Mucosa of stomach (tissue), 1 donor: ENCODE data around the gene FCN1.

ENCODE experiments used
- H3K27me3 ChIP-seq: one replicate; pipeline ENCODE4 v1.7.0; 2013; ENCODE audit warnings: mild to moderate bottlenecking, low read length; ENCODE audit not compliant: control insufficient read depth, insufficient read depth
- H3K36me3 ChIP-seq: one replicate; pipeline ENCODE4 v1.7.0; 2013; ENCODE audit warnings: low read length; ENCODE audit not compliant: control insufficient read depth, insufficient read depth
- H3K4me1 ChIP-seq: one replicate; pipeline ENCODE4 v1.7.0; 2013; ENCODE audit warnings: mild to moderate bottlenecking, low read length; ENCODE audit not compliant: control insufficient read depth, insufficient read depth
- H3K4me3 ChIP-seq: one replicate; pipeline ENCODE4 v1.7.0; 2013; ENCODE audit warnings: low read length
- H3K9ac ChIP-seq: one replicate; pipeline ENCODE4 v1.7.0; 2013; ENCODE audit warnings: mild to moderate bottlenecking, low read length, moderate library complexity
- H3K9me3 ChIP-seq: one replicate; pipeline ENCODE4 v1.7.0; 2013; ENCODE audit warnings: mild to moderate bottlenecking, low read length, moderate library complexity; ENCODE audit not compliant: control insufficient read depth
- donor health status: Pancreatic carcinoma.

FCN1 gene

DNA sequence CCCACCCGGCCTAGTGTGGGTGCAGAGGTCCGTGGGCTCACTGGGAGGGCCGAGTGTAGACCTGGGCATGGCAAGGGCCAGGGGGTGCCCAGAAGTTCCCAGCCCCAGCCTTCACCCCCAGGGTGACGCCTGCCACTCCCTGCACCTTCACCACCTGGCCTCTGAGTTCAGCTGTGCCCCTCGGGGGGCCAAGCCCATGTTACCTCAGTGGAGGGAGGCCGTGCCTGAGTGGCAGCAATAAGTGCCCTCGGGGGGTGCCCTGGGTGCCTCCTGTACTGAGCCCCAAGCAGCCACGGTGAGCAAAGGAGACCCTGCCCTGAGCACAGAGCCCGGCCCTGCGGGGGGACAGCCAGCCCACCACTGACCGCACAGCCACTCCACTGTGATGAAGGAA, 47.4 kb downstream of the FCN1 start:
- Histone ChIP-seq H3K36me3 (no peaks in the 10 kb centered on the region), H3K4me1 (no peaks in the 10 kb centered on the region), H3K27me3 (no peaks in the 10 kb centered on the region), H3K9me3 (no peaks in the 10 kb centered on the region), H3K9ac (no peak overlapping the region), H3K4me3 (no peak overlapping the region)

DNA sequence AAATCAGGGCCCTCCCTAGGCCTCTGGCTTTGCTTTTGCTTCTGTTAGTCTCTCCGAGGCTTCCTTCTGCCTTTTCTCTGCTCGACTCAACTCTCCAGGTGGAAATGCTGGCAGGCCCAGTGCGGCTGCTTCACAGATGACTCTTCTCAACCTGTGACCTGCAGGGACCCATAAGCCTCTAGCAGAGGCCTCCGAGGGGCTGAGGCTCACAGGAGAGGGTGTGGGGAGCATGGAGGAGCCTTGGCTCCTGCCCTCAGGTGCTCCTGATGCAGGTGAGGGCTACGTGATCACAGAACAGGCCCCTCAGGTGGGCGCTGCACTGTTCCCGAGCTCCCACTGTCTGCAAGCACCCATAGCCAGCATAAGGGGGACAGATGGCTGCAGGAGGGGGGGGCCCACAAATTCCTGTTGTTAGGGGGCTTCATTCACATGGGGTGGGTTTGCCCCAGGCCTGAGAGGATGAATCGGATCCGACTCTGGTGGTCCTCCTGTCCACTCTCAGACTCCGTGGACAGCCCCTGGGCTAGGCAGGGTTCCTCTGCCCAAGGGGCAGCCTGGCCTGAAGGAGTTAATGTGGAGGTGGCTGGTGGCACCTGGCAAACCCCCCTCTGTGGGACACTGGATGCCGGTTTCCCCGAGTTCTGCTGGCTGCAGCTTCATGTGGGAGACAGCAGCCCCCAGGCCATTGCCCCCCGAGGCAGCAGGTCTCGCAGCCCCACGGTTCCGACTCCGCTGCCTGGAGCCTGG, 48.0 kb downstream of the FCN1 start:
- Histone ChIP-seq H3K4me1 (no peaks in the 10 kb centered on the region), H3K27me3 (no peaks in the 10 kb centered on the region), H3K9ac (no peak overlapping the region), H3K4me3 (no peak overlapping the region), H3K36me3 (no peaks in the 10 kb centered on the region), H3K9me3 (no peaks in the 10 kb centered on the region)

DNA sequence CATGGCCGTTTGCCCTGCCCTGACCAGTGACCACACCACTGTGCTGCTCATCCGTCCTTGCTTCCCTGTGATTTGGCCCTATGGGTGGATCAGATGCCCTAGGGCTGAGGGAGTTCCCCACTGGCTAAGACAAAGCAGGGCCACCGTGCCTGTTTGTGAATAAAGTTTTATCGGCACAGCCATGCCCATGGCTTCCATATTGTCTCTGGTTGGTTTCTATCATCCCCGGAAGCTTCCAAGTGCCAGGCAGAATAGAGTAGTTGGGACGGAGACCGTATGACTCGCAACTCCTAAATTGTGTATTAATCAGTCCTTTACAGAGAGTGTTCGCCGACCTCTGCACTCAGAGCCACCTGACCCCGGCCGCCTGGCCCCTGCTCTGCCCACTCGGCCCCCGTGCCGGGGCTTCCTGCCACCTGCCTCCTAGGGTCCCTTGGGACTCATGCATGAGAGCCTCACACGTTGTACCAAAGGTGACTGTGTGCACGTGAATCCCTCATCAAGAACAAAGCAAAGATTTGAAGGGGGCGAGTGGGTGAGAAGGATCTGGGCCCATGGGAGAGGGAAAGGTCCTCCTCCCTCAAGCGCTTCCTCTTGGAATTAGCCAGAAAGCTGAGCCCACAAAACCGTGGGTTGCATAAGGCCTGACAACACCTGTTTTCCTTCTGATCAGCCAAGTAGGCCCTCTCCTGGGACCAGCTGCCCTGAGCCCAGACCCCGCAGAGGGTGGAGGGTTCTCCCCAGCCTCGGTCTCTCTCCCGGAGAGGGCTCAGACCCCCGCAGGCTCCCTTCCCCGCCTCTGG, 48.8 kb downstream of the FCN1 start:
- Histone ChIP-seq H3K9me3 (no peaks in the 10 kb centered on the region), H3K4me3 (no peak overlapping the region), H3K4me1 (no peaks in the 10 kb centered on the region), H3K36me3 (no peaks in the 10 kb centered on the region), H3K9ac (no peak overlapping the region), H3K27me3 (no peaks in the 10 kb centered on the region)

DNA sequence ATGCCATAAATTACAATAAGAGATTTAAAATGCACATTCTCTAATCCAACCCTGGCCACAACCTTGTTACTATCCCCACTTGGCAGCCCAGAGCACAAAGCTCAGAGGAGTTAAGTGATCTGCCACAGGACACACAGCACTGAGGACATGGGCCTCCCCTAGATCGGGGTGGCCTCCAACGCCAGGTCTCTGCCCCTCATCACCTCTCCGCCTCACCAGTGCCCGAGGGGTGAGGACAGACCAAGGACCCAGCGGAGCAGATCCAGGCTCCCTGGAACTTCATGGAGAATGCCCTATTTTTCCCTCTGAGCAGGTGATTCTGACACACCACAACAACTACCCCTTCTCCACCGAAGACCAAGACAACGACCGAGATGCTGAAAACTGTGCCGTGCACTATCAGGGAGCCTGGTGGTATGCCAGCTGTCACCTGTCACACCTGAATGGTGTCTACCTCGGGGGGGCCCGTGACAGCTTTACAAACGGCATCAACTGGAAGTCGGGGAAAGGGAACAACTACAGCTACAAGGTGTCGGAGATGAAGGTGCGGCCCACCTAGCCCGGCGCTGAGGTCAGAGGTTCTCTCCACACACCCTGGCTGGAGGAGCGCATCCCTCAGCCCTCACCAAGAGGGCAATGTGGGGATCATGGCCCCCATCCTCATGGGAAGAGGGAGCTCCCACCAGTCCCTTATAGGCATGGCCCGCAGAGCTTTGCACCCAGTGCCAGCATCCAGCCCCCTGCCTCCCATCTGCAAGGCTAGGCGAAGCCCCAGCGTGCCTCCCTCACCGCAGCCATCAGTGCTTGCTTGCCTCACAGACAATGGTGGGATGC, 49.6 kb downstream of the FCN1 start:
- Histone ChIP-seq H3K4me3 (no peak overlapping the region), H3K4me1 (no peaks in the 10 kb centered on the region), H3K27me3 (no peaks in the 10 kb centered on the region), H3K36me3 (no peaks in the 10 kb centered on the region), H3K9ac (no peak overlapping the region), H3K9me3 (no peaks in the 10 kb centered on the region)

GRCh38 chr9:134864821-134865190, 52.9 kb downstream of the FCN1 start:
- H3K36me3 ChIP-seq = no peaks in the 10 kb centered on the region
- H3K4me3 ChIP-seq = no peak overlapping the region
- no peak overlapping the region for H3K9ac ChIP-seq
- H3K27me3 ChIP-seq = no peaks in the 10 kb centered on the region
- no peaks in the 10 kb centered on the region for H3K9me3 ChIP-seq
- no peaks in the 10 kb centered on the region for H3K4me1 ChIP-seq

GRCh38 chr9:134863941-134864820, 53.5 kb downstream of the FCN1 start:
- H3K9me3 ChIP-seq = no peaks in the 10 kb centered on the region
- H3K4me1 ChIP-seq = no peaks in the 10 kb centered on the region
- no peak overlapping the region for H3K4me3 ChIP-seq
- H3K9ac ChIP-seq = no peak overlapping the region
- H3K27me3 ChIP-seq = no peaks in the 10 kb centered on the region
- H3K36me3 ChIP-seq = no peaks in the 10 kb centered on the region

GRCh38 chr9:134863306-134863902, 54.3 kb downstream of the FCN1 start:
- no peaks in the 10 kb centered on the region for H3K9me3 ChIP-seq
- no peaks in the 10 kb centered on the region for H3K27me3 ChIP-seq
- H3K4me1 ChIP-seq = no peaks in the 10 kb centered on the region
- no peak overlapping the region for H3K4me3 ChIP-seq
- H3K36me3 ChIP-seq = no peaks in the 10 kb centered on the region
- H3K9ac ChIP-seq = no peak overlapping the region

DNA sequence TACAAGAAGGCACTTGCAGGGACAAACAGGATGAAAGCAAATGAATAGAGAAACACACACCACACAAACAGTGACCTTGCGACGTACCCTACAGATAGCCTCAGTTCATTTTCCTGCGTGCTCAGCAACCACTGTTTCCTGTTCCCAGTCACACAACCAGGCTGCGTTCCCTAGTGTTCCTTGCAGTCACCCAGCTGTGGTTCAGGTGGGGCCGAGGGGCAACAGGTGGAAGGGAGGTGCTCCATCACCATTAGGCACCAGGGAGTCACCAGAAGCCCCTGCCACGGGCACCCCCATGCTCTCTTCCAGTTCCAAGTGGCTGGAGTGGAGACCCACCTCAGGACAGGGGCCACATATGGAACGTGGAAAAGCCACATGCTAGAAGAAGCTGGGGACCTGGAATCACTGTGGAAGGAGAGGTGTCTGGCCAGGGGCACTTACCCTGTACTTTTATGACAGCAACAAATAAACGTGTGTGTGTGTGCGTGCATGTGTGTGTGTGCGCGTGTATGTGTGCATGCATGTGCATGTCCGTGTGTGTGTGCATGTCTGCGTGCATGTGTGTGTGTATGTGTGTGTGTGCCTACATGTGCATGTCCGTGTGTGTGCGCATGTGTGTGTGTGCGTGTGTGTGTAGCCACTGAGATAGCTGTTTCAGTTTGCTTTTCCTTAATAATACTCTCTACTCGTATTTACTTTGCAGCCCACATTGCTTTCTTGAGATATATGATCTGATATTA, 55.9 kb downstream of the FCN1 start:
- no peaks in the 10 kb centered on the region for H3K27me3 ChIP-seq
- H3K9ac ChIP-seq = no peak overlapping the region
- no peak overlapping the region for H3K4me3 ChIP-seq
- H3K9me3 ChIP-seq = no peaks in the 10 kb centered on the region
- no peaks in the 10 kb centered on the region for H3K4me1 ChIP-seq
- no peaks in the 10 kb centered on the region for H3K36me3 ChIP-seq

GRCh38 chr9:134860510-134860909, 57.2 kb downstream of the FCN1 start:
- no peaks in the 10 kb centered on the region for H3K27me3 ChIP-seq

DNA sequence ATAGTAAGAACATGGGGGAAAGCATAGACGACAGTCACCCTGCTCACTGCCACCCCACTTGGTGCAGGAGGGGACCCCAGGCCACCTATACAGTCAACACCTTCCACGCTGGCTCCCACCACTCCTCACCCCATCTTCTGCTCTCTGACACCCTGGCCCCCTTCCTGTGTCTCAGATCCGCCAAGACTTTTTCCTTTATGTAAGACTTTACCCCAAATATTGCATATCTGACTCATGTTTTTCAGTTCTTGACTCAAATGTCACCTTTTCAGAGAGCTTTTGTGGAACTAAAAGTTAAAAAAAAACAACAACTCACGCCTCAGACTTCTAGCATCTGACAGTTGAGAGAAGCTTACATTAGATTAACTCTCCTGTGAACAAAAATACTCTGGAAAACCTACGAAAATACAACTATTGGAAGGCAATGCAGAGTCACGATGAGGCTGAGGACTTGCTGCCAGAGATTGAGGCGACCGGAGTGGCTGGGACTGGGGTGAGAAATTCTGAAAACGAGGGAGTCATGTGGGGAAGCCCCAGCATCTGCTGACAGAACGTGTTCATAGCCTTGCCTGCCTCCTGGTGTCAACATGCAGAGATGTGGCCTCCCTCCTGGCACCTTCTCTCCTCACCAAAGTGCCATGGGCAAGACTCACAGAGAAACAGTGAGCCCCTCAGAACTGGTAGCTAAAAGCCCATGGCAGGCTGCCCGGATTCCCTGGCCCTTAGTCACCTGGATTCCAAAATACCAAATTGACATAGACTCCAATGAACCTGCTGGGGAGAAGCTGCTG, 59.5 kb downstream of the FCN1 start:
- no peaks in the 10 kb centered on the region for H3K27me3 ChIP-seq
- H3K36me3 ChIP-seq = no peaks in the 10 kb centered on the region

More at GRCh38 chr9:134860510-134860909, 57.2 kb downstream of the FCN1 start:
- no peak overlapping the region for H3K4me3 ChIP-seq
- no peaks in the 10 kb centered on the region for H3K9me3 ChIP-seq
- H3K36me3 ChIP-seq = no peaks in the 10 kb centered on the region
- H3K9ac ChIP-seq = no peak overlapping the region
- no peaks in the 10 kb centered on the region for H3K4me1 ChIP-seq

More for the DNA sequence above, 59.5 kb downstream of the FCN1 start:
- Histone ChIP-seq H3K9ac (no peak overlapping the region), H3K4me1 (no peaks in the 10 kb centered on the region), H3K9me3 (no peaks in the 10 kb centered on the region), H3K4me3 (no peak overlapping the region)
